Neuronal stem cell (in vitro differentiated cells): ENCODE measurements around the gene ATF5.

ENCODE experiments used
- DNase-seq: peaks from one replicate; pipeline ENCODE4 v3.0.0-alpha.2; 2013; ENCODE audit warnings: low spot score
- H2AFZ ChIP-seq: one replicate; pipeline ENCODE4 v1.6.1; 2013; ENCODE audit warnings: mild to moderate bottlenecking, low read length, inconsistent platforms
- H2AK5ac ChIP-seq: 2 replicates; pipeline ENCODE4 v1.6.1; 2013; ENCODE audit warnings: low read depth, mild to moderate bottlenecking, inconsistent platforms, low read length, moderate library complexity, mixed read lengths
- H2BK120ac ChIP-seq: 2 replicates; pipeline ENCODE4 v1.6.1; 2013; ENCODE audit warnings: low read depth, mild to moderate bottlenecking, inconsistent platforms, low read length, moderate library complexity, mixed read lengths
- H2BK12ac ChIP-seq: one replicate; pipeline ENCODE4 v1.6.1; 2013; ENCODE audit warnings: low read length, inconsistent platforms
- H2BK15ac ChIP-seq: 2 replicates; pipeline ENCODE4 v1.6.1; 2013; ENCODE audit warnings: mild to moderate bottlenecking, low read length, inconsistent platforms, mixed read lengths
- H2BK5ac ChIP-seq: one replicate; pipeline ENCODE4 v1.6.1; 2013; ENCODE audit warnings: inconsistent platforms, mild to moderate bottlenecking, low read length, moderate library complexity
- H3K14ac ChIP-seq: one replicate; pipeline ENCODE4 v1.6.1; 2013; ENCODE audit warnings: low read length, inconsistent platforms
- H3K18ac ChIP-seq: 2 replicates; pipeline ENCODE4 v1.6.1; 2013; ENCODE audit warnings: low read length, inconsistent platforms
- H3K23ac ChIP-seq: 2 replicates; pipeline ENCODE4 v1.6.1; 2013; ENCODE audit warnings: low read depth, mild to moderate bottlenecking, mixed read lengths, low read length, inconsistent platforms; ENCODE audit not compliant: poor library complexity
- H3K27ac ChIP-seq: replicated peaks from 3 replicates; pipeline ENCODE4 v1.5.1; 2013; ENCODE audit warnings: low read length, inconsistent platforms
- H3K27me3 ChIP-seq, 3 experiments: 2 replicates each; pipeline ENCODE4 v1.6.1; 2013; ENCODE audit warnings: low read length in 3 of 3, mild to moderate bottlenecking in 2 of 3, inconsistent platforms in 1 of 3, low read depth in 1 of 3, mixed read lengths in 1 of 3, moderate library complexity in 1 of 3; ENCODE audit not compliant: control insufficient read depth in 3 of 3, insufficient read depth in 3 of 3
- H3K36me3 ChIP-seq, 2 donors: replicated peaks in 1 of 2; 2 replicates each; pipeline ENCODE4 v1.6.1; 2013; ENCODE audit warnings: low read length in 2 of 2; ENCODE audit not compliant: control insufficient read depth in 2 of 2, insufficient read depth in 2 of 2
- H3K4ac ChIP-seq: 2 replicates; pipeline ENCODE4 v1.6.1; 2013; ENCODE audit warnings: inconsistent platforms, mild to moderate bottlenecking, low read length, moderate library complexity
- H3K4me1 ChIP-seq, 2 donors: 1 replicate in 1 of 2; 2 replicates in 1 of 2; pipeline ENCODE4 v1.6.1; 2013; ENCODE audit warnings: low read length in 2 of 2, low read depth in 1 of 2; ENCODE audit not compliant: control insufficient read depth in 2 of 2, insufficient read depth in 1 of 2
- H3K4me2 ChIP-seq: one replicate; pipeline ENCODE4 v1.6.1; 2013; ENCODE audit warnings: mild to moderate bottlenecking, low read length, inconsistent platforms; ENCODE audit not compliant: insufficient read depth, poor library complexity, severe bottlenecking
- H3K4me3 ChIP-seq, 2 donors: 2 replicates each; pipeline ENCODE4 v1.5.1; 2013; ENCODE audit warnings: low read length in 2 of 2, mild to moderate bottlenecking in 2 of 2, inconsistent platforms in 1 of 2, moderate library complexity in 1 of 2
- H3K79me1 ChIP-seq: one replicate; pipeline ENCODE4 v1.6.1; 2013; ENCODE audit warnings: low read depth, mild to moderate bottlenecking, inconsistent platforms, low read length, moderate library complexity
- H3K9ac ChIP-seq: one replicate; pipeline ENCODE4 v1.6.1; 2013; ENCODE audit warnings: mild to moderate bottlenecking, low read depth, low read length, inconsistent platforms; ENCODE audit not compliant: poor library complexity
- H3K9me3 ChIP-seq, 2 donors: replicated peaks in 1 of 2; 2 replicates each; pipeline versions ENCODE3 to v1.6.1; 2013; ENCODE audit warnings: low read length in 2 of 2, mild to moderate bottlenecking in 2 of 2, inconsistent platforms in 1 of 2, low read depth in 1 of 2, mixed read lengths in 1 of 2, moderate library complexity in 1 of 2; ENCODE audit not compliant: control insufficient read depth in 2 of 2, insufficient read depth in 1 of 2
- H4K8ac ChIP-seq: one replicate; pipeline ENCODE4 v1.6.1; 2013; ENCODE audit warnings: low read depth, mild to moderate bottlenecking, inconsistent platforms, low read length, moderate library complexity
- H4K91ac ChIP-seq: one replicate; pipeline ENCODE4 v1.6.1; 2013; ENCODE audit warnings: low read length, low read depth, mild to moderate bottlenecking, inconsistent platforms; ENCODE audit not compliant: poor library complexity
- WGBS, 2 donors: extraction: QIAGEN DNeasy Blood & Tissue Kit; methylation state at CpG; one replicate each; pipeline ENCODE4 v1.1.7; 2013; ENCODE audit warnings: missing lambda C conversion rate in 2 of 2, mixed read lengths in 1 of 2; ENCODE audit not compliant: insufficient read length in 2 of 2, insufficient replicate concordance in 1 of 2; ENCODE audit errors: extremely low coverage in 2 of 2; 5-methylcytosine and 5-hydroxymethylcytosine counted together

Gene ATF5

GRCh38 chr19:49895566-49896297, 33.3 kb upstream of the ATF5 start:
- Histone ChIP-seq H3K4me2 (no peak overlapping the region), H3K4me1 (peaks cover 5 to 6% of the 10 kb centered on the region in 2 donors), H4K91ac (no peak overlapping the region), H3K14ac (peak overlapping the region; percentile 10), H2AFZ (no peak overlapping the region), H3K23ac (no peak overlapping the region), H3K4me3 (no peak overlapping the region), H2BK120ac (no peak overlapping the region), H4K8ac (no peak overlapping the region), H2AK5ac (peak overlapping the region; percentile 92), H2BK15ac (peak overlapping the region; percentile 95), H3K18ac (peak overlapping the region; percentile 38), H3K4ac (no peak overlapping the region), H2BK5ac (no peak overlapping the region), H3K79me1 (no peaks in the 10 kb centered on the region), H3K27ac (no peak overlapping the region), H3K27me3 (peaks cover 0 to 14% (median 0%) of the 10 kb centered on the region in 3 experiments), H3K9me3 (no peaks in the 10 kb centered on the region), H2BK12ac (peak overlapping the region; percentile 6), H3K9ac (no peak overlapping the region), H3K36me3 (no peaks in the 10 kb centered on the region)
- DNase-seq = no peak
- no CpG with 5 or more reads among the region's 17 CpGs for WGBS, 2 donors

DNA sequence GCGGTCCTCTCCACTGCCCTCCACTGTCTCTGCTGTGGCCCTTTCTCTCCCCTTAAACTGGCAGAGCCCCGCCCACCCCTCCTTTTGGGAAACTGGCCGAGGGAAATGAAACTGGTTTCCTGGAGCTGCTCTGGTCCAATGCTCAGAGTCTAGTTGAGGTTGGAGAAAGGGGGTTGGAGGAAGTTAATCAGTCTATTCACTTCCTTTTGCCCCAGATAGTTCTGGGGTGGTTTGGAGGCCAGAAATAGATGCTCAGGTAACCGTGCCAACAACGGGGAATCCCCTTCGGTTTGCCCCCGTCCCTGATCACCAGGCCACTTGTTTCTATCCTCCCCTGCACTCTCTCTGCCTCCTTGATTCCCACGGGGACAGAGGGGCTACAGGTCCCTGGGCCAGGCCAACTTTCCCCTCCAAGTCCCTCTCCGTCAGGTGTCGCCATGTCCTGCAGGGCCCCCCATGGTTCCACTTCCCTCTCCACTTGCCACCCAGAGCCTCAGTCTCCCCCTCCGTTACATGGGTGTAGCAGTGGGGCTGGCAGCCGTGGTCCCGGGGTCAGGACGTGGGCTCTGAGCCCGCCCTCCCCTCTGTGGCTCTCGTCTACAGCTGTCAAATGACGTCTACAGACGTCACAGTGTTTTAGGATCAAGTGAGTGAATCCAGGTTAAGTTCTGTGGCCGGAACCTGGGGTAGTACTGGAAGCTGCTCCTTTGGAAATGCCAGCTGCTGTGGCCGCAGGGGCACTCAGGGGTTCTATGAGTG, 32.0 kb upstream of the ATF5 start, which contains the start of gene IL4I1:
IL4I1 (minus strand) TSS at position 25 of the 759 bp plus-strand sequence. CDS start 727 bp downstream, outside the sequence.
- H3K4ac ChIP-seq = no peak within 1 kb of the TSS

DNA sequence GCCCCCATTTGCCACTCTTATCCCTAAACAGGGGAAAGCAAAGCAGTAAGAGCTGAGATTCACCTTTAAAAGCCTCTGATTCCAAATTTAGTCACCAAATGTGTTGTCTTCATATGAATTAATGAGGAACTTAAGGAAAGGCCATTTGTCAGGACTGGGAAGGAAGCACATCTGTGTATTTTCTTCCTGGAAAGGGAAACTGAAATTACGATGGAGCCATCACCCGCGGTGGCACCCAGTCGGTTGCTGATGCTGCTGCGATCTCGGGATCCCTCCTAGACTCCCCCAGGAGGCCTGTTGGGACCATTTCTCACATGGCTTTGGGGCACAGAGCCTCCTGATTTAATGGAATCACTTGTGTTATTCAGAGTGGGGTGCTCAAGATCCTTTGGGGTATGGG, 24.9 kb upstream of the ATF5 start:
- H2AFZ ChIP-seq = no peak overlapping the region
- no peak overlapping the region for H3K23ac ChIP-seq
- peaks cover 0 to 2% of the 10 kb centered on the region in 2 donors for H3K9me3 ChIP-seq
- no peak overlapping the region for H3K4ac ChIP-seq
- peaks cover 28 to 35% of the 10 kb centered on the region in 2 donors for H3K36me3 ChIP-seq
- no peak overlapping the region for H2BK120ac ChIP-seq
- H3K4me2 ChIP-seq = no peak overlapping the region
- no peak overlapping the region for H2BK5ac ChIP-seq
- no peak overlapping the region for H4K91ac ChIP-seq
- no peak overlapping the region for H2AK5ac ChIP-seq
- no CpG with 5 or more reads among the region's 6 CpGs for WGBS, 2 donors
- no peak overlapping the region for H2BK15ac ChIP-seq
- no peak overlapping the region for H3K4me3 ChIP-seq
- DNase-seq = no peak
- no peak overlapping the region for H3K9ac ChIP-seq
- H3K18ac ChIP-seq = no peak overlapping the region
- peaks cover 4% of the 10 kb centered on the region for H3K79me1 ChIP-seq
- H3K27ac ChIP-seq = no peak overlapping the region
- H3K4me1 ChIP-seq = no peaks in the 10 kb centered on the region
- peaks cover 0 to 1% (median 0%) of the 10 kb centered on the region in 3 experiments for H3K27me3 ChIP-seq
- no peak overlapping the region for H2BK12ac ChIP-seq
- no peak overlapping the region for H3K14ac ChIP-seq
- no peak overlapping the region for H4K8ac ChIP-seq

More for the DNA sequence above, 32.0 kb upstream of the ATF5 start, which contains the start of gene IL4I1:
- H3K79me1 ChIP-seq = no peaks in the 10 kb centered on the region
- H3K4me3 ChIP-seq = no peak within 1 kb of the TSS
- H2AK5ac ChIP-seq = peak within 1 kb of the TSS; percentile 95
- H3K27me3 ChIP-seq = peaks cover 0 to 14% (median 0%) of the 10 kb centered on the region in 3 experiments
- peak within 1 kb of the TSS; percentile 22 for H2BK12ac ChIP-seq
- H3K23ac ChIP-seq = no peak within 1 kb of the TSS
- no peaks in the 10 kb centered on the region for H3K36me3 ChIP-seq
- H3K27ac ChIP-seq = no peak within 1 kb of the TSS
- H2BK15ac ChIP-seq = peak within 1 kb of the TSS; percentile 95
- H3K9me3 ChIP-seq = no peaks in the 10 kb centered on the region
- H2AFZ ChIP-seq = peak within 1 kb of the TSS; percentile 69
- H4K91ac ChIP-seq = peak within 1 kb of the TSS; percentile 72
- peak within 1 kb of the TSS; percentile 71 for H3K18ac ChIP-seq
- H2BK120ac ChIP-seq = no peak within 1 kb of the TSS
- no peak within 1 kb of the TSS for H3K9ac ChIP-seq
- peaks cover 5 to 6% of the 10 kb centered on the region in 2 donors for H3K4me1 ChIP-seq
- H4K8ac ChIP-seq = peak within 1 kb of the TSS; percentile 65
- no peak for DNase-seq
- no CpG with 5 or more reads among the region's 20 CpGs for WGBS, 2 donors
- no peak within 1 kb of the TSS for H2BK5ac ChIP-seq
- peak within 1 kb of the TSS; percentile 38 for H3K14ac ChIP-seq
- H3K4me2 ChIP-seq = no peak within 1 kb of the TSS
